CD4-positive, alpha-beta T cell (primary cell): Measurements from ENCODE around the gene ZHX3. TPM values are rescaled to one million over a fixed set of nuclear protein-coding genes. Genes with fewer than 3 reads are reported as not detected.

Experiments
- ATAC-seq: fragments of 200-7000 bp; cut with Tn5 transposase; one replicate; pipeline ENCODE4 v1.10.0; 2022; ENCODE audit warnings: mild to moderate bottlenecking; ENCODE audit not compliant: poor library complexity
- CTCF ChIA-PET: fragments of 350-600 bp; sonication (Branson Sonifier 250); formaldehyde crosslinking; loops from one replicate; lab custom pipeline; 2021; ENCODE audit warnings: antibody characterized with exemption, inconsistent platforms; lab: Charles Lee
- POLR2A ChIA-PET: fragments of 350-600 bp; sonication (Branson Sonifier 250); formaldehyde crosslinking; loops from one replicate; lab custom pipeline; 2021; ENCODE audit warnings: antibody characterized with exemption, inconsistent platforms; lab: Charles Lee
- DNase-seq, 14 experiments: peaks; one replicate each; pipeline ENCODE4 v3.0.0-alpha.2; 2013 to 2020; ENCODE audit warnings: mixed read lengths in 2 of 14
- H3K27ac ChIP-seq, 2 donors: one replicate each; pipeline versions ENCODE4 v1.5.1 to v1.7.0; 2013; ENCODE audit warnings: low read length in 2 of 2, low read depth in 1 of 2, mild to moderate bottlenecking in 1 of 2
- H3K27me3 ChIP-seq, 2 experiments: 1 replicate in 1 of 2; 2 replicates in 1 of 2; pipeline versions ENCODE4 v1.6.1 to v1.7.0; 2013; ENCODE audit warnings: low read length in 2 of 2, control low read depth in 1 of 2, mild to moderate bottlenecking in 1 of 2, moderate library complexity in 1 of 2; ENCODE audit not compliant: insufficient read depth in 2 of 2, control insufficient read depth in 1 of 2
- H3K36me3 ChIP-seq: one replicate; pipeline ENCODE4 v1.6.1; 2013; ENCODE audit warnings: low read length, control low read depth; ENCODE audit not compliant: insufficient read depth
- H3K4me1 ChIP-seq: one replicate; pipeline ENCODE4 v1.6.1; 2013; ENCODE audit warnings: low read length, control low read depth; ENCODE audit not compliant: insufficient read depth
- H3K4me3 ChIP-seq: one replicate; pipeline ENCODE4 v1.5.1; 2013; ENCODE audit warnings: mild to moderate bottlenecking, low read length, moderate library complexity
- H3K9me3 ChIP-seq, 2 experiments: 1 replicate in 1 of 2; 2 replicates in 1 of 2; pipeline versions ENCODE4 v1.6.1 to v1.7.0; 2013; ENCODE audit warnings: low read length in 2 of 2, mild to moderate bottlenecking in 2 of 2, control low read depth in 1 of 2, moderate library complexity in 1 of 2; ENCODE audit not compliant: control insufficient read depth in 1 of 2, insufficient read depth in 1 of 2
- H3K27ac Mint-ChIP-seq: one replicate; pipeline ENCODE4 v1.8.0; 2020; ENCODE audit warnings: mixed read lengths
- H3K27me3 Mint-ChIP-seq: one replicate; pipeline ENCODE4 v1.8.0; 2021; ENCODE audit warnings: mixed read lengths
- H3K36me3 Mint-ChIP-seq: one replicate; pipeline ENCODE4 v1.8.0; 2021; ENCODE audit warnings: low read depth, mixed read lengths
- H3K4me1 Mint-ChIP-seq: one replicate; pipeline ENCODE4 v1.8.0; 2021; ENCODE audit warnings: low read depth, mixed read lengths
- H3K4me3 Mint-ChIP-seq: one replicate; pipeline ENCODE4 v1.8.0; 2020; ENCODE audit warnings: mild to moderate bottlenecking, mixed read lengths
- H3K9me3 Mint-ChIP-seq: one replicate; pipeline ENCODE4 v1.8.0; 2020; ENCODE audit warnings: mixed read lengths
- CTCF ChIP-seq: fragments of 200-600 bp; IDR thresholded peaks from one replicate; pipeline ENCODE4 v1.8.0; 2022; ENCODE audit warnings: antibody characterized with exemption, mild to moderate bottlenecking
- intact Hi-C, 2 experiments: fragments of 100-400 bp; cut with DNase I in 1 of 2; cut with micrococcal nuclease in 1 of 2; formaldehyde crosslinking; loops; one replicate each; pipeline versions ENCODE4 v1.15.1 to v1.9.0; 2023 to 2025; cut with DNase I, micrococcal nuclease
- total RNA-seq, 174 experiments: library from RNA in 2 of 174; stranded (reverse) in 2 of 174; gene quantifications; one replicate each; pipeline ENCODE4 v1.2.3 and lab custom pipeline; 2021 to 2026

The ZHX3 gene
- total RNA-seq, 2 experiments from 2014 or later, result 6.6 to 7.6 TPM

- no peaks in the 10 kb centered on the region for H3K9me3 Mint-ChIP-seq
Observed at GRCh38 chr20:41159547-41159946, 158.0 kb downstream of the ZHX3 start.

GRCh38 chr20:41158082-41158625 is 159.4 kb downstream of the ZHX3 start:
- peaks cover 59% of the 10 kb centered on the region for H3K36me3 Mint-ChIP-seq
- intact Hi-C loops, result loop anchor here in 1 of 2 experiments (5.0 kb wide), 2 partner anchors 131 to 159 kb away; partner anchors contain the start of genes TOP1 and ZHX3
- peak overlapping the region; percentile 44 for H3K4me3 ChIP-seq

More at GRCh38 chr20:41159547-41159946, 158.0 kb downstream of the ZHX3 start:
- intact Hi-C loops, result loop anchor here in 1 of 2 experiments (5.0 kb wide), 2 partner anchors 132 to 158 kb away; partner anchors contain the start of genes TOP1 and ZHX3
- peaks cover 94% of the 10 kb centered on the region for H3K4me1 Mint-ChIP-seq
- POLR2A ChIA-PET, result interaction anchor here (7.4 kb wide), 1 partner anchor 18 kb away, joined by 403 read pairs; the partner anchor contains the start of gene PLCG1
- no peak overlapping the region for H3K4me3 Mint-ChIP-seq
- Histone ChIP-seq H3K27ac (peak overlapping the region; percentile 78 to 85), H3K36me3 (peaks cover 64% of the 10 kb centered on the region), H3K9me3 (no peaks in the 10 kb centered on the region), H3K4me1 (peaks cover 96% of the 10 kb centered on the region), H3K4me3 (no peak overlapping the region), H3K27me3 (no peaks in the 10 kb centered on the region)
- CTCF ChIA-PET, result interaction anchor here (2.9 to 7.2 kb wide), 2 partner anchors 14 to 23 kb away, joined by 22 to 66 read pairs; partner anchors contain the start of gene PLCG1
- H3K27me3 Mint-ChIP-seq, result no peaks in the 10 kb centered on the region
- ATAC-seq (no peak), DNase-seq (no peak)
- TF ChIP-seq CTCF, result no peak
- H3K36me3 Mint-ChIP-seq, result peaks cover 64% of the 10 kb centered on the region
- H3K27ac Mint-ChIP-seq, result peak overlapping the region; percentile 96

GRCh38 chr20:41155261-41155660 is 162.3 kb downstream of the ZHX3 start:
- peaks cover 100% of the 10 kb centered on the region for H3K4me1 ChIP-seq
- H3K4me3 Mint-ChIP-seq, result peak overlapping the region; percentile 43
- H3K9me3 ChIP-seq, result no peaks in the 10 kb centered on the region
- no peak overlapping the region for H3K4me3 ChIP-seq
- H3K27me3 Mint-ChIP-seq, result no peaks in the 10 kb centered on the region
- H3K27me3 ChIP-seq, result no peaks in the 10 kb centered on the region
- peaks cover 28% of the 10 kb centered on the region for H3K36me3 ChIP-seq
- H3K9me3 Mint-ChIP-seq, result no peaks in the 10 kb centered on the region
- no peak for DNase-seq
- POLR2A ChIA-PET, result interaction anchor here (3.7 to 7.4 kb wide), 2 partner anchors 14 to 15 kb away, joined by 22 to 403 read pairs; partner anchors contain the start of gene PLCG1
- peaks cover 98% of the 10 kb centered on the region for H3K4me1 Mint-ChIP-seq
- intact Hi-C loops, result loop anchor here in 1 of 2 experiments (5.0 kb wide), 2 partner anchors 128 to 162 kb away; partner anchors contain the start of genes TOP1 and ZHX3
- CTCF ChIA-PET, result interaction anchor here (1.0 to 7.2 kb wide), 3 partner anchors 12 to 19 kb away, joined by 3 to 66 read pairs (median 10); partner anchors contain the start of gene PLCG1
- peaks cover 43% of the 10 kb centered on the region for H3K36me3 Mint-ChIP-seq
- peak overlapping the region; percentile 96 for H3K27ac Mint-ChIP-seq
- no peak for ATAC-seq
- peak overlapping the region; percentile 78 to 82 for H3K27ac ChIP-seq
- TF ChIP-seq CTCF, result no peak

More at GRCh38 chr20:41158082-41158625, 159.4 kb downstream of the ZHX3 start:
- DNase-seq (no peak), ATAC-seq (no peak)
- Histone ChIP-seq H3K27me3 (no peaks in the 10 kb centered on the region), H3K27ac (peak overlapping the region; percentile 78 to 85), H3K9me3 (no peaks in the 10 kb centered on the region), H3K36me3 (peaks cover 50% of the 10 kb centered on the region), H3K4me1 (peaks cover 100% of the 10 kb centered on the region)
- Mint-ChIP-seq H3K27me3 (no peaks in the 10 kb centered on the region), H3K27ac (peak overlapping the region; percentile 96), H3K4me1 (peaks cover 95% of the 10 kb centered on the region), H3K9me3 (no peaks in the 10 kb centered on the region), H3K4me3 (peak overlapping the region; percentile 79)
- ChIA-PET CTCF (interaction anchor here (1.3 to 7.2 kb wide), 6 partner anchors 11 to 75 kb away, joined by 3 to 66 read pairs (median 6); partner anchors contain the start of gene PLCG1), POLR2A (interaction anchor here (0.7 to 7.4 kb wide), 7 partner anchors 9 to 998 kb away, joined by 3 to 403 read pairs (median 7); partner anchors contain the start of gene PLCG1)
- no peak for TF ChIP-seq CTCF
